GM18505 (cell line): ENCODE results near the gene GRHL3.

Experiments used
- ATAC-seq: cut with Tn5 transposase; IDR thresholded peaks from one replicate; pipeline ENCODE4 v1.9.1; 2021; ENCODE audit not compliant: unreplicated experiment
- POLR2A ChIP-seq: IDR thresholded peaks from 4 replicates; pipeline ENCODE4 v1.6.1; 2011; ENCODE audit warnings: borderline replicate concordance; ENCODE audit not compliant: insufficient read depth, insufficient read length; ENCODE audit errors: extremely low read depth

Gene GRHL3

GRCh38 chr1:24353292-24353891 lies 34.2 kb downstream of the GRHL3 start:
- TF ChIP-seq POLR2A, result no peak
- ATAC-seq, result no peak

GRCh38 chr1:24355466-24355865 lies 36.3 kb downstream of the GRHL3 start:
- ATAC-seq, result no peak
- no peak for TF ChIP-seq POLR2A

GRCh38 chr1:24357038-24357437 lies 37.9 kb downstream of the GRHL3 start:
- no peak for TF ChIP-seq POLR2A
- ATAC-seq, result no peak

GRCh38 chr1:24360681-24361080 lies 41.5 kb downstream of the GRHL3 start:
- no peak for TF ChIP-seq POLR2A
- no peak for ATAC-seq

GRCh38 chr1:24361811-24362210 lies 42.7 kb downstream of the GRHL3 start:
- no peak for TF ChIP-seq POLR2A
- ATAC-seq, result no peak

- no peak for ATAC-seq
- TF ChIP-seq POLR2A, result no peak
These were observed 43.2 kb downstream of the GRHL3 start for GRCh38 chr1:24362396-24362795.

GRCh38 chr1:24362982-24363614 lies 43.9 kb downstream of the GRHL3 start:
- no peak for TF ChIP-seq POLR2A

GRCh38 chr1:24363994-24364393 lies 44.8 kb downstream of the GRHL3 start:
- TF ChIP-seq POLR2A, result no peak
- no peak for ATAC-seq

More at GRCh38 chr1:24362982-24363614, 43.9 kb downstream of the GRHL3 start:
- ATAC-seq, result no peak

GRCh38 chr1:24364605-24364974 lies 45.4 kb downstream of the GRHL3 start:
- TF ChIP-seq POLR2A, result no peak
- ATAC-seq, result no peak

- TF ChIP-seq POLR2A, result no peak
- no peak for ATAC-seq
These were observed 46.0 kb downstream of the GRHL3 start for GRCh38 chr1:24364975-24365678.

GRCh38 chr1:24366707-24367106 lies 47.5 kb downstream of the GRHL3 start:
- no peak for ATAC-seq
- no peak for TF ChIP-seq POLR2A

- no peak for TF ChIP-seq POLR2A
- no peak for ATAC-seq
These were observed 50.0 kb downstream of the GRHL3 start for GRCh38 chr1:24369199-24369598.

GRCh38 chr1:24369801-24370200 lies 50.6 kb downstream of the GRHL3 start:
- TF ChIP-seq POLR2A, result no peak
- no peak for ATAC-seq

- TF ChIP-seq POLR2A, result peak; percentile 35
- peak; percentile 73 for ATAC-seq
These were observed 53.9 kb downstream of the GRHL3 start for GRCh38 chr1:24373044-24373443.
